Choroid plexus epithelial cell (primary cell): ENCODE measurements around the gene RABEP2.

ENCODE experiments used
- DNase-seq: peaks from one replicate; pipeline ENCODE4 v3.0.0-alpha.2; 2010; ENCODE audit warnings: low read depth
- H3K4me3 ChIP-seq: 2 replicates; pipeline ENCODE4 v1.5.1; 2011; ENCODE audit warnings: low read depth, mild to moderate bottlenecking, control low read depth, low read length, moderate library complexity
- CTCF ChIP-seq: conservative IDR thresholded peaks from 2 replicates; pipeline ENCODE4 v1.5.1; 2011; ENCODE audit warnings: low read depth, mild to moderate bottlenecking, control low read depth, inconsistent platforms, low read length, moderate library complexity

Gene RABEP2

GRCh38 chr16:28938721-28939120 lies 13.7 kb upstream of the RABEP2 start:
- no peak overlapping the region for H3K4me3 ChIP-seq
- no peak for DNase-seq
- no peak for TF ChIP-seq CTCF

- DNase-seq: no peak
- no peak for TF ChIP-seq CTCF
- no peak overlapping the region for H3K4me3 ChIP-seq
These were observed 12.3 kb upstream of the RABEP2 start for GRCh38 chr16:28937222-28937876.

GRCh38 chr16:28936784-28937155 lies 11.7 kb upstream of the RABEP2 start:
- no peak for DNase-seq
- H3K4me3 ChIP-seq: no peak overlapping the region
- no peak for TF ChIP-seq CTCF

GRCh38 chr16:28935924-28936783 lies 11.1 kb upstream of the RABEP2 start:
- H3K4me3 ChIP-seq: peak overlapping the region; percentile 9
- DNase-seq: peak; percentile 85
- no peak for TF ChIP-seq CTCF

- no peak for DNase-seq
- H3K4me3 ChIP-seq: no peak overlapping the region
- no peak for TF ChIP-seq CTCF
These were observed 10.3 kb upstream of the RABEP2 start for GRCh38 chr16:28935346-28935745.

GRCh38 chr16:28933171-28933570 lies 8.1 kb upstream of the RABEP2 start:
- no peak for TF ChIP-seq CTCF
- DNase-seq: no peak
- H3K4me3 ChIP-seq: no peak overlapping the region
